KOPT-K1 (cell line): ENCODE data around the gene FAM76B.
A peak's percentile ranks its signal among the peaks of the same experiment; 100 is the strongest.
"Not testable (repeated sequence)": the region's sequence is repeated elsewhere in the genome, so short reads cannot be mapped to it uniquely, and the experiment has no call there.

Source experiments
- H3K27ac ChIP-seq: fragments of 200-600 bp; sonication (generic); 2 replicates; pipeline ENCODE4 v1.5.1; 2016; ENCODE audit warnings: antibody characterized with exemption, mild to moderate bottlenecking, low read depth, low read length; ENCODE audit not compliant: poor library complexity, severe bottlenecking
- H3K36me3 ChIP-seq: fragments of 200-600 bp; sonication (generic); 2 replicates; pipeline ENCODE4 v1.5.1; 2017; ENCODE audit warnings: antibody characterized with exemption, mild to moderate bottlenecking, low read length, moderate library complexity; ENCODE audit not compliant: insufficient read depth
- H3K9me3 ChIP-seq: fragments of 200-600 bp; sonication (generic); 2 replicates; pipeline ENCODE4 v1.5.1; 2017; ENCODE audit warnings: antibody characterized with exemption, low read length, mild to moderate bottlenecking; ENCODE audit not compliant: insufficient read depth, poor library complexity, severe bottlenecking

The FAM76B gene

DNA sequence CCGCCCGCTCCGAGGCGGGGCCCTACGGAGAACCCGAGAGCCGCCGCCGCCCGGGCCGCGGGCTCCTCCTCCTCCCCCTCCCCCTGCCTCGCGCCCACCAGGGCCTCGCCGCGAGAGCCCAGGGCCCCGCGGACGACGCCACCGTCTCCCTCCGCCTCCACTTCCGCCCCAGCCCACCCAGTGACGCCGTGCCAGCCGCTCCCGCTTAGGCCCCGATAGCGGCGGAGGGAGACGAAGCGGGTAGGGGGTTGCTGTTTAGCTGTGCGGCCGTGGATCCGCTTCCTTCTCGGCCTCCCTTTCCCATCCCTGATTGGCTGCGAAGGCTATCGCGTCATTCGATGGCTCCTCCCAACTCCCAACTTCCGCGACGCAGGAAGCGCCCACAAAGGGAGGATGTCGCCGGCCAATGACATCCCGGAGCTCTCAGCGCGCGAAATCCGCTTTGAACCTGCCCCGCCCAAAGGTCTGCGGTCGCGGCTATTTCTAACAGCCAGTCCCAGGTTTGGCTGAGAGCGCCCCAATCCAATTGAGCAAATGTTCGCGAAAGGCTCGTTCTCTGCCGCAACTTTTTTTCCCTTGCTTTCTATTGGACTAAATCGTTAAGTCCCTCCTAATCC lies at the start of gene FAM76B:
FAM76B (minus strand) TSS at position 277 of the 617 bp plus-strand sequence. CDS start 304 bp downstream, outside the sequence.
- Histone ChIP-seq H3K9me3 (no peaks in the 10 kb centered on the region), H3K27ac (peak within 1 kb of the TSS; percentile 90), H3K36me3 (peaks cover 45% of the 10 kb centered on the region)

DNA sequence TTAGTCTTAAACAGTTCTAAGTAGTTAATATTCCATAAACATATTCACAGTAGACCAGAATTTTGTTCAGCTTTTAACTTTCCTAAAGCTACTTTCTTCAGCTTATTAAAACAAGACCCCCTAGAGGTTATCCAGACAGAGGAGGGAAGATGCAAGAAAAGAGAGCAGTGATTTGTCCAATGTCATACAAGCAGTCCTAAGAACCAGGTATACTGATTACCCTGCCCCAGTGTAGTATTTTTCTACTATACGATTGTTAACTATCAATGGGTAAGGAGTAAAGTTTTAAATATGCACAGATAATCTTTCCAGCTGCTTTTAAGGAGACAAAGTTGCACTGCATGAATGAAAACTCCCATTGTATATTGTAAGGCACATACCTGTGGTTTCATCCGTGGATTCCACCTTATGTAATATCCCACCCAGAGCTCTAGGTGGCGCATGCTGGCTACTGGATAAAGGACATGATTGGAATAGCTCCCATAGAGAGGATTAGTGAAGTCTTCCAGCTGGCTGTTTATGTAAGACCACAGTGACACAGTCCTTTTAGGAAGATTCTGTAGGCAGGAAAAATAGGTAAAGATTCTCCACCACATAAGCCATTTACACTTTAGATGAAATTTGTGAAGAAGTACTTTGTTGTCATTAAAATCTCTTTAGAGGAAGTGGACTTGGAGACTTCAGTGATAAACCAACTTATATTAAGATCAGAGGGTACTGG lies 46.3 kb upstream of the FAM76B start:
- Histone ChIP-seq H3K9me3 (no peaks in the 10 kb centered on the region), H3K36me3 (peaks cover 96% of the 10 kb centered on the region), H3K27ac (no peak overlapping the region)

DNA sequence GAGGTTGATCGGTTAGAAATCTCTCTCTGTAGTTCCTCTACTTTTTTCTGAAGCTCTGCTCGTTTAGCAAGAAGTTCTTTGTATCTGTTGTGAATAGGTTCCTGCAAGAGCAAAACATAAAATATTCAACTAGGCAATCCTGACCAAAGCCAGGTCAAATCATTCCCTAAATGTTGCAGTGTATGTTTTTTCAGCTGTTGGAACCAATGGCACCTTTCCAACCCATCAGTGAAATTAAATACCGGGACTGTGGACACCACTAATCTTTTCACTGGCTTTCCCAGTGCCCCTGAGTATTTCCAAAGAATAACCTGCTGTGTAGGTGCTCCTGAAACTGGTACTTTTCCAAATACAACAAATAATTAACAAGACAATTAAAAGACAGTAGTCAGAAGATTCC lies 45.8 kb upstream of the FAM76B start:
- Histone ChIP-seq H3K27ac (no peak overlapping the region), H3K36me3 (peaks cover 97% of the 10 kb centered on the region), H3K9me3 (no peaks in the 10 kb centered on the region)

DNA sequence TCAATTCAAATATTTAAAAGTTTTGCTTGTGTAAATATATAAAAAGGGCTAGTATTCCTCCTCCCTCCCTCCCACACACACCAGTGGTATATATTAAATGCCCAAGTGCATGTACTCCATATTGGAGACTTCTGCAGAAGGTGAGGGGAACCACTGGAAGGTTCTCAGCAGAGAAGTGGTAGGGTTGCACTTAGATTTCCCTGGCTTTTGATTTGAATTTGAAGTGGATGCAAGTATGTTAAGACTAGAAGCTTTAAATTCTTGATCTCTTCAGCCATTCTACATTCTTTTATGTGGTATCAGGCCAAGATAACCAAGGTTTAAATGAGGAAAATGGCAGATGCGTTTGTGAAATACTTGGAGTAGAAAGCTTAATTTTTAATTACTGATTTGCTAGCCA lies 43.8 kb upstream of the FAM76B start:
- Histone ChIP-seq H3K9me3 (no peaks in the 10 kb centered on the region), H3K36me3 (peaks cover 97% of the 10 kb centered on the region), H3K27ac (no peak overlapping the region)

DNA sequence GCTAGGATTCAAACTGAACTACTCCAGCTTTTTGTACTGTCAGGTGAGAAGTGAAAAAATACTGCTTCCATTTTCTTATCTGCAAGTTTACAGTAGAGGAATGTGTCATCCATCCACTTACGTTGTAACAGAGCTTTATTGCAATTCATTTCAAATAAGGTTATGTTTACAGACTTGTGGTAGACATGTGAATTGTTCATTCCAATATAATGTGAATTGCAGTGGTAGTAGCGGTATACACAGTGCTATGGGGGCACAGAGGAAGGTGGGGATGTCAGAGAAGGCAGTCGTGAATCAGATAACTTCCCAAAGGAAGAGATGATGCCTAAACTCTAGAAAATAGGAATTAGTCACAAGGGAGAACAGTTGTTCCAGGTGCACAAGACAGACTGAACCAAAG lies 43.2 kb upstream of the FAM76B start:
- Histone ChIP-seq H3K36me3 (peaks cover 97% of the 10 kb centered on the region), H3K9me3 (no peaks in the 10 kb centered on the region), H3K27ac (no peak overlapping the region)

DNA sequence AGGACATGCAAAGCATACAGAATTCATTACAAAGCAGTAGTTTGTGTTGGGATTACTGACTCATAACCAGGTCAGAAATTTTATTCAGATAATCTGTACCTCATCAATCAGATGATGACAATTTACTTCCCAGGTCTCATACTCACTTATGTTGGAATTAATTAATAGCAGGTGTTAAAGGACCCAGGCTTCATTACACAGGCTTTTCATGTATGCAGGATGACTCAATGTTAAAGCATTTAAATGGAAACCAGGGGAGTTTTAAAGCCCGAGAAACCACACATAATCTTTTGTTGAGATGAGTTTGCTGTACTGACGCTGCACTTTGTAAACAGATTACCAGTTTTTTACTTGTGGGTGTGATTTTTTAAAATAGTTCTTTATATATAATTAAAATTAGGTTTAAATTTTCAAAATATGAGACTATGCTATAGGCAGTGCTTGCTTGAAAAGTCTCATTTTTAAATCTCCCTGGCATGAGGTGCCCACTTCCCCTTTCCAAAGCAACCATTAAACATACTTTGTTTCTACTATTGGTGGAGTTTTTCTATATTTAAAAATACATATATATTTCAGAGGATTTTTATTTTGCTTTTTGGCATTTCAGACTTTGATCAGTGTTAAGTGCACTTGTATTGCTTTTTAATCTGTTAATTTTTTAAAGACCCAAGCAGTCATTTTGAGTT lies 41.8 kb upstream of the FAM76B start:
- peaks cover 97% of the 10 kb centered on the region for H3K36me3 ChIP-seq

DNA sequence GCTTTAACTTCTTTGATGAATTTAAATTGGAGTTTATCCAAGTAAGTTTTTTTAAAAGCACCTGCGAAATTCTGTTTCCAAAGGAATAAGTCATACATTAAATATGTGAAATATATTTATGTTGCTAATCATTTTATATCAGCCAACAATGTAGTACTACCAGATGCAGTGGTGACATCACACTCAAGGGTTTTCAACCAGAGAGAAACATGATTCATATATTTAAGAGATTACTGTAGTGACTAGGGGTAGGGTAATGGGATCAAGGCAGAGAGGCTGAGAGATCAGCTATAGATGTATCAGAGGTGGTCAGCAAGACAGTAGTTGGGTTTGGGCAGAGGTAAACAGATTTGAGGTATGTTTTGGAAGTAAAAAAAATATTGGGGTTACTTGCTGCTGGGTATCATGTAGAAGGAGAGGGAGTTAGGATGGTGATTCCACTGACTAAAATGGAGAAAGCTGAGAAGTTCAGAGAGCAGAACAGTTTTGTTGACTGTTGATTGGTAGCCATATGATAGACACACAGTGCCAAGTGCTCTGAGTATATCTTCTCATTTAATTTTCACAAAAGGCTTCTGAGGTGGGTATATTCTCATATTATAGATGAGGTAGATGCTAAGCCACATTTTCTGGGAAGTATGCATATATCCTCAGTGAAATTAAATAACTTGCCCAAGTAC lies 40.1 kb upstream of the FAM76B start:
- peaks cover 97% of the 10 kb centered on the region for H3K36me3 ChIP-seq
- no peak overlapping the region for H3K27ac ChIP-seq
- H3K9me3 ChIP-seq = no peaks in the 10 kb centered on the region

More for the DNA sequence above, 41.8 kb upstream of the FAM76B start:
- Histone ChIP-seq H3K27ac (no peak overlapping the region), H3K9me3 (no peaks in the 10 kb centered on the region)

DNA sequence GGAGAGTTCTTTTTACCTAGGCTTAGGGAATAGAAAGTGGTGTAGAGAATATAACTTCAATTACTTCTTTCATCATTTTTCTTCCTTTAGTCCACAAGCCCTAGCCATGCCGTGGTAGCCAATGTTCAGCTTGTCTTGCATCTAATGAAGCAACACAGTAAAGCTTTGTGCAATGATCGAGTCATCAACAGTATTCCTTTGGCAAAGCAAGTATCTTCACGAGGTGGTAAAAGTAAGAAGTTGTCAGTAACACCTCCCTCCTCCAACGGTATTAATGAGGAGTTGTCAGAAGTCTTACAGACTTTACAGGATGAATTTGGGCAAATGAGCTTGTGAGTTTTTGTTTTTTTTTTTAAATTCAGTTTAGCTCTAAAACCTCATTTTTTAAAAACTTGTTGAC lies 38.1 kb upstream of the FAM76B start:
- Histone ChIP-seq H3K27ac (no peak overlapping the region), H3K36me3 (peaks cover 97% of the 10 kb centered on the region), H3K9me3 (no peaks in the 10 kb centered on the region)

DNA sequence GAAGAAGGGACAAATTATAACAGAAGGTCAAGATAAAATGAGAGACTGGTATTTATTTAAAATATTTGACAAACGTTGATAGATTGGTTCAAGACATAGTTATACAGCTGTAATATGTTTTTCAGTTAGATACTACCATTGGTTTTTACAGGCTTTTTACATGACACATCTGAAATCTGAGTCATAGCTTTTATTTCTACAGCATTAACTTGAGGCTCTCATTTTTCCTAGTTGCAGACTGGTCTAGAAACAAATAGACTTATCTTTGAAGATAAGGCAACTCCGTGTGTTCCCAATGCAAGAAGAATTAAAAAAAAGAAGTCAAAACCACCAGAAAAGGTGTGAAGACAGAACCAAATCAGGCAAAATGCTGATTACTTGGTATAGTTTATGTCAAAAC lies 32.1 kb upstream of the FAM76B start:
- Histone ChIP-seq H3K27ac (no peak overlapping the region), H3K36me3 (peaks cover 100% of the 10 kb centered on the region), H3K9me3 (no peaks in the 10 kb centered on the region)

DNA sequence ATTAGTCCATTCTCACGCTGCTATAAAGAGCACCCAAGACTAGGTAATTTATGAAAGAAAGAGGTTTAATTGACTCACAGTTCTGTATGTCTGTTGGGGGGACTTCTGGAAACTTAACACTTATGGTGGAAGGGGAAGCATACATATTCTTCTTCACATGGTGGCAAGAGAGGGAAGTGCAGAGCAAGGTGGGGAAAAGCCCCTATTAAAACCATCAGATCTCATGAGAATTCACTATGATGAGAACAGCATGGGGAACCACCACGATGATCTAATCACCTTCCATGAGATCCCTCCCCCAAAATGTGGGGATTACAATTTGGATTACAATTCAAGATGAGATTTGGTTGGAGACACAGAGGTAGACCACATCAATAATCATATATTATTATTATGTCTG lies 26.5 kb upstream of the FAM76B start:
- H3K9me3 ChIP-seq = no peaks in the 10 kb centered on the region
- H3K27ac ChIP-seq = no peak overlapping the region
- peaks cover 84% of the 10 kb centered on the region for H3K36me3 ChIP-seq

DNA sequence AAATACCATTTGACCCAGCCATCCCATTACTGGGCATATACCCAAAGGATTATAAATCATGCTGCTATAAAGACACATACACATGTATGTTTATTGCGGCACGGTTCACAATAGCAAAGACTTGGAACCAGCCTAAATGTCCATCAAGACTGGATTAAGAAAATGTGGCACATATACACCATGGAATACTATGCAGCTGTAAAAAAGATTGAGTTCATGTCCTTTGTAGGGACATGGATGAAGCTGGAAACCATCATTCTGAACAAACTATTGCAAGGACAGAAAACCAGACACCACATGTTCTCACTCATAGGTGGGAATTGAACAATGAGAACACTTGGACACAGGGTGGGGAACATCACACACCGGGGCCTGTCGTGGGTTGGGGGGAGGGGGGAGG lies 21.5 kb upstream of the FAM76B start:
- H3K27ac ChIP-seq = not testable (repeated sequence)
- Histone ChIP-seq H3K9me3 (peaks cover 18% of the 10 kb centered on the region), H3K36me3 (peaks cover 50% of the 10 kb centered on the region)

DNA sequence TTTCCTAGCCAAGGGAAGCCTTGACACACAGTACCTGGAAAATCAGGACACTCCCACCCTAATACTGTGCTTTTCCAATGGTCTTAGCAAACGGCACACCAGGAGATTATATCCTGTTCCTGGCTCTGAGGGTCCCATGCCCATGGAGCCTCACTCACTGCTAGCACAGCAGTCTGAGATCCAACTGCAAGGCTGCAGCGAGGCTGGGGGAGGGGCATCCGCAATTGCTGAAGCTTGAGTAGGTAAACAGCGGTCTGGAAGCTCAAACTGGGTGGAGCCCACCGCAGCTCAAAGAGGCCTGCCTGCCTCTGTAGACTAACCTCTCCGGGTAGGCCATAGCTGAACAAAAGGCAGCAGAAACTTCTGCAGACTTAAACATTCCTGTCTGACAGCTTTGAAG lies 16.9 kb upstream of the FAM76B start:
- H3K27ac ChIP-seq = not testable (repeated sequence)
- Histone ChIP-seq H3K9me3 (peaks cover 19% of the 10 kb centered on the region), H3K36me3 (peaks cover 61% of the 10 kb centered on the region)

DNA sequence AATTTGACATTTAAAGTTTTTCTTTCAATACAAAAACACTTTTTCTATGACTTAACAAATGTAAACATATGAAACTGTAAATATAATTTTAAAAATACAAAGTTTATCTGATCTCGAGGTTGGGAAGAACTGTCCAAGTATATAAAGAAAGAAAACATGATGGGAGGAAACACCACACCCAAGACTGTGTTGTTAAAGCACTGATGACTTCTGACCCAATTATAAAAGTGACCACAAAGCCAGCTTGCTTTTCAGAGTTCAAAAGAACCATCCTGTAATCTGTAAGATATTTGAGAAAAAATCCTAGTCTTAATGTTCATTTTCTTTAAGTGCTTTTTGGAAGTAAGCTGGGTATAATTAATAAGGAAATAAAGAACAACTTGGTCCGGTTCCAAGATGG lies 16.3 kb upstream of the FAM76B start:
- Histone ChIP-seq H3K36me3 (peaks cover 67% of the 10 kb centered on the region), H3K27ac (no peak overlapping the region), H3K9me3 (peaks cover 19% of the 10 kb centered on the region)

DNA sequence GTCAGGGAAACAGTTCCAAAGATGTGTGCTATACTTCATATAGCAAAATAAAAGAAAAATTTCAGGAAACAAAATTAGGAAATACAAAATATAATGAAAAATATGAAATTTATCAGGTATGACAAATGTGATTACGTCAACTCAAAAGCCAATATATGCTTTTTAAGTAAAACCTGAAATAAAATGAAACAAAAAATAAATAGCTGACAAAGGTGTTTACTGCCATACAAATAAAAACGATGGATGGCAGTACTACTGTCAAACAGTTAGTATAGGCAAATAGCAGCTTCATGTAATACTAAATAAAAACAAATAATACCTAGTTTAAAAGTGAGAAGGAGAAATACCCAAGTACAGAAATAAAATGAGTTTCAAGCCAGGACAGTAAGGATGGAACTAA lies 14.4 kb upstream of the FAM76B start:
- Histone ChIP-seq H3K36me3 (peaks cover 86% of the 10 kb centered on the region), H3K9me3 (peaks cover 19% of the 10 kb centered on the region), H3K27ac (no peak overlapping the region)

DNA sequence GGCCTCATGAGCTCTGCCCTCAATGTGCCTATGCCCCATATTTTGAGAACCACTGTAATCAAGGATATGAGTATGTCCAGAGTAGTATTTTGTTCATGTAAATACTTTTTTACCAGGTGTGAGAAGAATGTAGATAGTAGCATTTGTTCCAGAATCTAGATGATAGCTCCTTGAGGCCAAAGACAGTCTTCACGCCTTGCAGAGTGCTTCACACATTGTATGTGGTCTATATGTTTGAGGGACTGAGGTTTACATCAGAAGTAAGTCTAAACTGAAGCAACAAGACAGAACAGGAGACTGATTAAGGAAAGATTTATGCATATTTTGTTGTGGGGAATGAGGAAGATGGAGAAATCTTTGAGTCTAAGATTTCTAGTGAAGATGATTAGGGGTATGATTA lies 13.2 kb upstream of the FAM76B start:
- H3K9me3 ChIP-seq = peaks cover 19% of the 10 kb centered on the region
- H3K27ac ChIP-seq = no peak overlapping the region
- H3K36me3 ChIP-seq = peaks cover 88% of the 10 kb centered on the region
